Duodenal mucosa (tissue), 2 donors: ENCODE data around the gene PNLIPRP2.

ENCODE experiments used
- H3K27ac ChIP-seq: one replicate; pipeline ENCODE4 v1.7.0; 2013; ENCODE audit warnings: low read depth, low read length
- H3K27me3 ChIP-seq, 2 donors: one replicate each; pipeline ENCODE4 v1.7.0; 2013; ENCODE audit warnings: low read length in 2 of 2, control low read depth in 1 of 2; ENCODE audit not compliant: insufficient read depth in 2 of 2, control insufficient read depth in 1 of 2
- H3K36me3 ChIP-seq, 2 donors: one replicate each; pipeline ENCODE4 v1.7.0; 2013; ENCODE audit warnings: low read length in 2 of 2, control low read depth in 1 of 2; ENCODE audit not compliant: insufficient read depth in 2 of 2, control insufficient read depth in 1 of 2
- H3K4me1 ChIP-seq, 2 donors: one replicate each; pipeline ENCODE4 v1.7.0; 2013; ENCODE audit warnings: low read length in 2 of 2, control low read depth in 1 of 2; ENCODE audit not compliant: insufficient read depth in 2 of 2, control insufficient read depth in 1 of 2
- H3K4me3 ChIP-seq, 2 donors: one replicate each; pipeline ENCODE4 v1.7.0; 2013; ENCODE audit warnings: low read length in 2 of 2, low read depth in 1 of 2
- H3K9ac ChIP-seq, 2 donors: one replicate each; pipeline ENCODE4 v1.7.0; 2013; ENCODE audit warnings: low read length in 2 of 2, low read depth in 1 of 2
- H3K9me3 ChIP-seq, 2 donors: one replicate each; pipeline ENCODE4 v1.7.0; 2013; ENCODE audit warnings: low read length in 2 of 2, control low read depth in 1 of 2; ENCODE audit not compliant: control insufficient read depth in 1 of 2

PNLIPRP2 gene

GRCh38 chr10:116667484-116667883 is 46.7 kb downstream of the PNLIPRP2 start:
- Histone ChIP-seq H3K27ac (no peak overlapping the region), H3K4me3 (no peak overlapping the region), H3K9me3 (no peaks in the 10 kb centered on the region), H3K27me3 (no peaks in the 10 kb centered on the region), H3K9ac (no peak overlapping the region), H3K4me1 (peaks cover 4 to 5% of the 10 kb centered on the region in 2 donors), H3K36me3 (no peaks in the 10 kb centered on the region)

- no peak overlapping the region for H3K4me3 ChIP-seq
- H3K4me1 ChIP-seq = peaks cover 4 to 5% of the 10 kb centered on the region in 2 donors
- H3K9ac ChIP-seq = no peak overlapping the region
- H3K27ac ChIP-seq = no peak overlapping the region
- no peaks in the 10 kb centered on the region for H3K36me3 ChIP-seq
- no peaks in the 10 kb centered on the region for H3K9me3 ChIP-seq
- H3K27me3 ChIP-seq = no peaks in the 10 kb centered on the region
These were observed 47.3 kb downstream of the PNLIPRP2 start for GRCh38 chr10:116668018-116668417.

DNA sequence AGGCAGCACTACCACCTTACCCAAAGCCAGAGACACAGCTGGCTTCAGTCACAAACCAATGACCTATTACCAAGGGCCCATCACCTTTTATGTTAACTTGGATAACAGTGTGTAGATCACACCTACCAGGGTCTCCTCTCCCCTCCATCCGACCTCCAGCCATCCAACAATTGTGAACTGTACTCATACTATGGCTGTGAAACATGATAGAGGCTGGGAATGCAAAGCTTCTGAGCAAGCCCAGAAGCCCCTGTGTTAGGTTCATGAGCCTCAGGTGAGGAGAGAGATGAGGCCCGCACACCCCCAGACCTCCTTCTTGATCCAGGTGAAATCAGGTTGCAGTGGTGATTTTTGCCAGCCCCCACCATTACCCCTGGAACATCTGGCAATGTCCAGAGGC is 47.7 kb downstream of the PNLIPRP2 start:
- no peak overlapping the region for H3K9ac ChIP-seq
- no peak overlapping the region for H3K27ac ChIP-seq
- H3K4me1 ChIP-seq = peaks cover 4 to 5% of the 10 kb centered on the region in 2 donors
- no peaks in the 10 kb centered on the region for H3K27me3 ChIP-seq
- H3K9me3 ChIP-seq = no peaks in the 10 kb centered on the region
- no peaks in the 10 kb centered on the region for H3K36me3 ChIP-seq
- no peak overlapping the region for H3K4me3 ChIP-seq

GRCh38 chr10:116669080-116669479 is 48.3 kb downstream of the PNLIPRP2 start:
- no peak overlapping the region for H3K9ac ChIP-seq
- no peaks in the 10 kb centered on the region for H3K36me3 ChIP-seq
- H3K27ac ChIP-seq = no peak overlapping the region
- no peak overlapping the region for H3K4me3 ChIP-seq
- no peaks in the 10 kb centered on the region for H3K9me3 ChIP-seq
- peaks cover 4 to 5% of the 10 kb centered on the region in 2 donors for H3K4me1 ChIP-seq
- H3K27me3 ChIP-seq = no peaks in the 10 kb centered on the region

GRCh38 chr10:116669832-116670644 is 49.3 kb downstream of the PNLIPRP2 start:
- peaks cover 4 to 5% of the 10 kb centered on the region in 2 donors for H3K4me1 ChIP-seq
- no peak overlapping the region for H3K9ac ChIP-seq
- H3K9me3 ChIP-seq = no peaks in the 10 kb centered on the region
- H3K36me3 ChIP-seq = no peaks in the 10 kb centered on the region
- H3K4me3 ChIP-seq = peak overlapping the region in 1 of 2 donors; percentile 58
- H3K27ac ChIP-seq = no peak overlapping the region
- no peaks in the 10 kb centered on the region for H3K27me3 ChIP-seq

GRCh38 chr10:116670706-116671105 is 50.0 kb downstream of the PNLIPRP2 start:
- Histone ChIP-seq H3K9me3 (no peaks in the 10 kb centered on the region), H3K9ac (no peak overlapping the region), H3K4me3 (peak overlapping the region in 1 of 2 donors; percentile 58), H3K27me3 (no peaks in the 10 kb centered on the region), H3K36me3 (no peaks in the 10 kb centered on the region), H3K27ac (no peak overlapping the region), H3K4me1 (peaks cover 4 to 5% of the 10 kb centered on the region in 2 donors)

DNA sequence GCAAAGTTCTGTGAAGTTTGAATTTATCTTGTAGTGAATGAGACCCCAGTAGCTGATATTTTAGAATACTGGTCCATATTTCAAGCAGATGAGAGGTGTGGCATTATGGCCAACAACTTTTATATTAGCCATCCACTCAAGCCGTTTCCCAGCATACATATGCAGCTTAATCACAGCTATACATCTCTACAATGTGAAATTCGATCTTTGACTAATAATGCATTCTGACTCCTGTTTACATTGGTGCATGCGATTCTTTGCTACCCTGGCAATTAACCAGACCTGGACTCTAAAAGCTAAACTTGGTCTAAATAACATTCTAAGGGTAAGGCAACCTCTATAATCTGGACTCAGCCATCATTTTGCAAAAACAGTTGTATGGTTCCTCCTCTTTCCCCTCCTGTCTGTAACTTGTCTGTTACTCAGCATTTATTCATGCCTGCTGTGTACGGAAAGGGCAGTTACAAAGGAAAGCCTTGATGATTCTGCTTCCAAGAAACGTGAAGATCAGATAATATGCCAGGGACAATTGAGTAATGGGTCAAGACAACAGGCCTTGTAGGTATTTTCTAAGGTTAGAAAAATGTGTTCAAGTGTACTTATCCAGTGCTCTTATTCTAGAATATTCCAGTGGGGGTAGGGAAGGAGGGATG is 50.6 kb downstream of the PNLIPRP2 start:
- no peak overlapping the region for H3K9ac ChIP-seq
- peaks cover 4 to 5% of the 10 kb centered on the region in 2 donors for H3K4me1 ChIP-seq
- no peak overlapping the region for H3K27ac ChIP-seq
- H3K9me3 ChIP-seq = no peaks in the 10 kb centered on the region
- H3K36me3 ChIP-seq = no peaks in the 10 kb centered on the region
- H3K27me3 ChIP-seq = no peaks in the 10 kb centered on the region
- no peak overlapping the region for H3K4me3 ChIP-seq

- Histone ChIP-seq H3K9ac (no peak overlapping the region), H3K4me3 (no peak overlapping the region), H3K9me3 (no peaks in the 10 kb centered on the region), H3K4me1 (peaks cover 4 to 5% of the 10 kb centered on the region in 2 donors), H3K36me3 (no peaks in the 10 kb centered on the region), H3K27me3 (no peaks in the 10 kb centered on the region), H3K27ac (no peak overlapping the region)
These were observed 52.1 kb downstream of the PNLIPRP2 start for GRCh38 chr10:116672891-116673290.

DNA sequence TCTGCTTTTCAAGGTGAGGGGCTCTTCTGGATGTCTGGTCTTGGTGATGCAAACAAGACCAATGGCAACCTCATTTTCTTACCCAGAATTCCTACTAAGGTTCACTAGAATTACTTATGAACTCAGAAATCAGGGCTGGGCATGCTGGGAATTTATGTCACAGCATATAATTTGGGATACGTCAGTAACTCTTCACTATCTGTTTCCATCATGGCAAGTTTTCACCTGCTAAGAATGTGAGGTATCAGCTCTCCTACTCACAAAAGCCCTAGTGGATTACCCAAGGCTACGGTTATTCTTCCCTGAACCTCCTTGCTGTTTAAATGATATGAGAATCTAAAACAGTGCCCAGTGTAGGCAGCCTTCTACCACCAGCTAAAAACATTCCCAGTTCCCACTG is 53.1 kb downstream of the PNLIPRP2 start:
- Histone ChIP-seq H3K27me3 (no peaks in the 10 kb centered on the region), H3K27ac (no peak overlapping the region), H3K4me1 (peaks cover 4 to 5% of the 10 kb centered on the region in 2 donors), H3K4me3 (no peak overlapping the region), H3K9ac (no peak overlapping the region), H3K36me3 (no peaks in the 10 kb centered on the region), H3K9me3 (no peaks in the 10 kb centered on the region)

- no peaks in the 10 kb centered on the region for H3K36me3 ChIP-seq
- no peaks in the 10 kb centered on the region for H3K27me3 ChIP-seq
- peaks cover 4 to 5% of the 10 kb centered on the region in 2 donors for H3K4me1 ChIP-seq
- no peak overlapping the region for H3K9ac ChIP-seq
- no peaks in the 10 kb centered on the region for H3K9me3 ChIP-seq
- H3K27ac ChIP-seq = no peak overlapping the region
- no peak overlapping the region for H3K4me3 ChIP-seq
These were observed 54.2 kb downstream of the PNLIPRP2 start for GRCh38 chr10:116674901-116675423.
